GM18517 (cell line): Measurements from ENCODE around the gene LRRC2.

Experiments
- ATAC-seq: cut with Tn5 transposase; IDR thresholded peaks from one replicate; pipeline ENCODE4 v1.9.1; 2021; ENCODE audit warnings: mild to moderate bottlenecking, moderate library complexity; ENCODE audit not compliant: unreplicated experiment

LRRC2 gene

DNA sequence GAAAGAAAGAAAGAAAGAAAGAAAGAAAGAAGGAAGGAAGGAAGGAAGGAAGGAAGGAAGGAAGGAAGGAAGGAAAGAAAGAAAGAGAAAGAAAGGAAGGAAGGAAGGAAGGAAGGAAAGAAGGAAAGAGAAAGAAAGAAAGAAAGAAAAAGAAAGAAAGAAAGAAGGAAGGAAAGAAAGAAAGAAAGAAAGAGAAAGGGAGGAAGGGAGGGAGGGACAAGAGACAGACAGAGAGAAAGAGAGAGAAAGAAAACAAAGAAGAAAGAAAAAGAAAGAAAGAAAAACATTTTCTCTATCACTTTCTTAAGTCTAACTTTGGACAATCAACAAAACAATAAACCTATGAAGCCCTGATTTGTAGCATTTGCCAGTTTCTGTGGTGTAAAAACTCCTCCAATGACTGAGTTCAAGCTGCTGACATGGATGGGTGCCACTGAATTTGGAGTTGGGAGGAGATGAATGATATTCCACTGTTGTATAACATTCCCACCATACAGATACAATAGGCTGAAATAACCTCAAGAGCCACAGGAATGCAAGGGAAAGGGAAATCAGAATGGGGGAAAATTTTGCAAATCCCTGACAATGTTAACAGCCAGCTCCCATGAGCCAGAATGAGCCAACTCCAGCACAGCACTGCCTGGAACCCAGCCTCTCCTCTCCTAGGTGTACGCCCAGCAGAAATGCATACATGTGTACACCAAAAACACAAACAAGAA, 83.3 kb downstream of the LRRC2 start:
- no peak for ATAC-seq

GRCh38 chr3:46481636-46482035, 84.5 kb downstream of the LRRC2 start:
- ATAC-seq, result no peak

GRCh38 chr3:46480491-46481195, 85.5 kb downstream of the LRRC2 start:
- no peak for ATAC-seq

DNA sequence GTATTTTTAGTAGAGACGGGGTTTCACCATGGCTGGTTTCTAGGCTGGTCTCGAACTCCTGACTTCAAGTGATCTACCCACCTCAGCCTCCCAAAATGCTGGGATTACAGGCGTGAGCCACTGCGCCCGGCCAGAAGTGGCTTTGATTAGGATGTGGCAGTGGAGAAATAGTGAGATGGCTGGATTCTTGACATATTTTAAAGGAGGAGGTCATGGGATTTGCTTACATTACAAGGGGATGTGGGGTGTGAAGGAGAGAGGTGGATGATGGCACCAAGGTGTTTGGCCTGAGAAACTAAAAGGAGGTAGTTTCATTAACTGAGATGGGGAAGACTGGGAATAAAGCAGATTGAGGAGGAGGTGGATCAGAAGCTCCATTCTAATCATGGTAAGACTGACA, 86.4 kb downstream of the LRRC2 start:
- ATAC-seq, result no peak

GRCh38 chr3:46479021-46479420, 87.1 kb downstream of the LRRC2 start:
- no peak for ATAC-seq

DNA sequence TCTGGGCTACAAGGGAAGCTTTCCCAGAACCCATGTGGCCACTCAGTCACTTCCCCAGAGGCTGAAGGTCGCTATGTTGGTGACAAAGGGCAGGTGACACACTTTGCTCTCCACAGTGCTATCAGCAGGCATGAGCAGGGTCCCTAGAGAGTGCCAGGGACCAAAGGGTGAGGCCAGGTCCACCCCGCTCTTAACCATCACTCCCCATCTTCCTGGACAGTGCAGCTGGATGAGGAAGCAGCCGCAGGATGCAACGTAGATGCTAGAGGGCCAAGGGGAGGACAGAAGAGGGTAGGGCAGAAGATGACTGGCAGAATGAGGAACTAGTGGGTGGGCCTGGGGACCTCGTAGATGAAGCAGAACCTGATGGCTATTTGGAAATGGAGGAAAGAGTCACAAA, 87.8 kb downstream of the LRRC2 start:
- no peak for ATAC-seq

- ATAC-seq, result no peak
Measured at GRCh38 chr3:46477756-46478155, 88.3 kb downstream of the LRRC2 start.

GRCh38 chr3:46477145-46477544, 89.0 kb downstream of the LRRC2 start:
- ATAC-seq, result no peak

DNA sequence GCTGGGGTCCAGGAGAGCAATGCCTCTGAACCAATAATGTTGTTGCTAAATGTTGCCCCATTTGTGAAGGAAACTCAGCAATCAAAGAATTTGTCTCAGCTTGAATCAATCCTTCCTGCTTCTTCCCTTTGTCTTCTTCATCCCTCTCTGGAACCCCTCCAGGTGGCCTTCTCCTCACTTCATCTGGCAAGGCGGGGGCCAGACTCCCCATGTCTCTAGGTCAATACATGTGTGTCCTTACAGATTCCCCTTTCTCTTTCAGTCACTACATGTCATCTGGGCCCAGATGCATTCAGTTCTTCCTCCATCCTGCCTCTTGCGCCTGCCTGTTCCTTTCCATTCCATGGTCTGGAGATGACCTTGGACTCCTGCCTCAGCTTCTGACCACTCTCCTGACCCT, 93.4 kb downstream of the LRRC2 start:
- no peak for ATAC-seq

- no peak for ATAC-seq
Measured at GRCh38 chr3:46471371-46471914, 94.7 kb downstream of the LRRC2 start.

DNA sequence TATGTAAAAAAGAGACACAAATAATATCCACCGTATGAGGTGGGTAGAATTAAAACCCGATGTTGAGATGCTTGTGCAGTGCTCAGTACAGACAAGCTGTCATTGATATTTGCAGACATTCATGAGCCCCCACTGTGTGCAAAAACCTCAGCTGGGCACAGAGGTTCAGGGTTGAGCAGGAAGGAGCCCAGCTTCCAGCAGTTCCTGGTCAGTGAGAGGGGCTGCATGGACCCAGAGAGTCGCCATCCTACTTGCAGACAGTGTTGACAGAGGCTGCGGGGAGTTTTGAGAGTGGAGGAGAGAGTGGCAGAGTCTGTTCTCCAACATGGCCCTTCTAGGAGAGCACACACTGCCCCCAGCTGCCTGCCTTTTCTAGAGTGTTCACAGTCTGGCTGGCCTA, 95.3 kb downstream of the LRRC2 start:
- ATAC-seq, result no peak

- no peak for ATAC-seq
Measured at GRCh38 chr3:46469680-46470357, 96.3 kb downstream of the LRRC2 start.

GRCh38 chr3:46468753-46469600, 97.1 kb downstream of the LRRC2 start:
- no peak for ATAC-seq

GRCh38 chr3:46467562-46467961, 98.5 kb downstream of the LRRC2 start:
- no peak for ATAC-seq

GRCh38 chr3:46466871-46467403, 99.2 kb downstream of the LRRC2 start:
- no peak for ATAC-seq

DNA sequence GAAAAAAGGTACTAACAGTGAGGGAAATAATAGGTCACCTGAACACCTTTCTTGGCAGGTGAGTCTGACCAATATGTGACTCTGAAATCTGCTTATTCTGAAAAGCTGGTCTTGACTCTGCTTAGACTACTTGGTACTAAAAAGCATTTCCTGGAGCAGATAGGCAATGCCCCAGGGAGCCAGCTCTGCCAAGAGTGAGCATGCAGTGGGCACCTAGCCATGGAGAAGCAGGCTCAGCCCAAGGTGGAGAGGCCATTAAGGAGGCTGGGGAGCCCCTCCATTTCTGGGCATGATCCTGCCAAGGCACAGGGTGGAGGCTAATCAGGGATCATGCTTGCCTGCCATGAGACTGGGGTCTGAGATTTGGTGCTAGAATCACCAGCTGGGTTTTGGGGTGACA, 99.8 kb downstream of the LRRC2 start:
- ATAC-seq, result no peak
